EL (cell line): ENCODE measurements around the gene KIRREL2.
"Not testable (repeated sequence)": the region's sequence is repeated elsewhere in the genome, so short reads cannot be mapped to it uniquely, and the experiment has no call there.

Experiments
- DNase-seq: peaks from one replicate; pipeline ENCODE4 v3.0.0-alpha.2; 2016

KIRREL2 gene

DNA sequence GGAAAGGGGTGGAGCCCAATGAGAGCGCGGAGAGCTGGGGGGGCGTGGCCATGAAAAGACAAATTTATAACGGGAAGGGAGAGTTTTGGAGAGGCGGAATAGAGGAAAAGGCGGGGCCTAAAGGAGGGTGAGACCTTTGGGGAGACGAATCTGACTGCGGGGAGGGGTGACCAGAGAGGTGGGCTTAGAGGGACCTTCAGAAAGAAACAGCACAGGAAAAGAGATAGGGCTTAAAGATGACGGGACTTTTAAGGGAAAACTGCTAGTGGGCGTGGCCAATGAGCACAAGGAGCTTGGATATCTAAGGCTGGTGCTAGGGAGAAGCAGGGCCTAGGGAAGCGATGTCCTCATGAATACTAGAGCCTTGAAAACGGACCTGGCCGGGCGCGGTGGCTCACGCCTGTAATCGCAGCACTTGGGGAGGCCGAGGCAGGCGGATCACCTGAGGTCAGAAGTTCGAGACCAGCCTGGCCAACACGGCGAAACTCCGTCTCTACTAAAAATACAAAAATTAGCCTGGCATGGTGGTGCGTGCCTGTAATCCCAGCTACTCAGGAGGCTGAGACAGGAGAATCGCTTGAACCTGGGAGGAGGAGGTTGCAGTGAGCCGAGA, 13.5 kb downstream of the KIRREL2 start:
- not testable (repeated sequence) for DNase-seq

DNA sequence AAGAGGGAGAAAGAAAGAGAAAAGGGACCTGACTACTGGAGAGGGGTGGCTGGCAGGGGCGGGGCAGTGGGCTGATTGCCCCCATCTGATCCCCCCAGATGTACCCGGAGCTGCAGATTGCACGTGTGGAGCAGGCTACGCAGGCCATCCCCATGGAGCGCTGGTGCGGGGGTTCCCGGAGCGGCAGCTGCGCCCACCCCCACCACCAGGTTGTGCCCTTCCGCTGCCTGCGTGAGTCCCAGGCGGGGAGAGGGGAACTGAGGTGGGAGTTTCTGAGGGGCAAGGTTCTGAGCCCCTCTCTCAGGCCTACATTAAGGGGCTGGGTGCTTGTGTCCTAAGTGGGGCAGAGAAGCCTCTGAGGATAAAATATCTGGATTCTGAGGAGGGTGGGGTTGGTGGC, 14.1 kb downstream of the KIRREL2 start:
- no peak for DNase-seq

DNA sequence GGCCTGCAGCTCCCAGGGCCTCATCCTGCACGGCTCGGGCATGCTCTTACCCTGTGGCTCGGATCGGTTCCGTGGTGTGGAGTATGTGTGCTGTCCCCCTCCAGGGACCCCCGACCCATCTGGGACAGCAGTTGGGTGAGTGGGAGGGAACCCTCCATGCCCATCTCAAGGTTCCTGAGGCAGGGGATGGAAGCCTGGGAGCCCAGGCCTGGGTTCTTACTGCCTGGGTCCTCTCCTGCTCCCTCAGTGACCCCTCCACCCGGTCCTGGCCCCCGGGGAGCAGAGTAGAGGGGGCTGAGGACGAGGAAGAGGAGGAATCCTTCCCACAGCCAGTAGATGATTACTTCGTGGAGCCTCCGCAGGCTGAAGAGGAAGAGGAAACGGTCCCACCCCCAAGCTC, 14.9 kb downstream of the KIRREL2 start:
- DNase-seq, result no peak

DNA sequence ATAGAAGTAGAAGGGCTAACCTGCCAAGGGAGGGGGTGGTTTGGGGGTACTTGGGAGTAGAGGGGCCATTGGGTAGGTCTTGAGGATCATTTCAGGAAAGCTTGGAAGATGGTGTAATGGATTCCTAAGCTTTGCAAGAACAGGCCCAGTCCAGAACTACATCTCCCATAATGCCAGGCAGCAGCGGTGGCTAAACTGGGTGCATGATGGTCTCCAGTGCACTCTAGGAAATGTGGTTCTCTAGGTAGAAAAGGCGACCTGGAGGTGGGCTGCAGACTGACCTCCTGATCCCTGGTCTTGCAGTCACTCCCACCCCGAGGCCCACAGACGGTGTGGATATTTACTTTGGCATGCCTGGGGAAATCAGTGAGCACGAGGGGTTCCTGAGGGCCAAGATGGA, 15.5 kb downstream of the KIRREL2 start:
- DNase-seq, result no peak

DNA sequence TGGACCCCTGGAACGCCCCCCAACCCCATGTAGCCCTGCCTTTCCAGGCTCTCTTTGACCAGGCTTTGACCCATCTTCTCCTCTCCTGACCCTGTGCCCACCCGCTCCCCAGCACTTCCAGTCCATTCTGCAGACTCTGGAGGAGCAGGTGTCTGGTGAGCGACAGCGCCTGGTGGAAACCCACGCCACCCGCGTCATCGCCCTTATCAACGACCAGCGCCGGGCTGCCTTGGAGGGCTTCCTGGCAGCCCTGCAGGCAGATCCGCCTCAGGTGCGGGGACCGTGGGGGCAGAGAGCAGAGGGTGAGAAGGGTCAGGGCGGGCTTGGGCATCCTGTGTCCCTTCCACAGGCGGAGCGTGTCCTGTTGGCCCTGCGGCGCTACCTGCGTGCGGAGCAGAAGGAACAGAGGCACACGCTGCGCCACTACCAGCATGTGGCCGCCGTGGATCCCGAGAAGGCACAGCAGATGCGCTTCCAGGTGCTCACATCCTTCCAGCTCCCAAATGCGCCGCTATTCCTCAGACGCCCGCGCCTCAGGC, 17.8 kb downstream of the KIRREL2 start:
- DNase-seq, result no peak

DNA sequence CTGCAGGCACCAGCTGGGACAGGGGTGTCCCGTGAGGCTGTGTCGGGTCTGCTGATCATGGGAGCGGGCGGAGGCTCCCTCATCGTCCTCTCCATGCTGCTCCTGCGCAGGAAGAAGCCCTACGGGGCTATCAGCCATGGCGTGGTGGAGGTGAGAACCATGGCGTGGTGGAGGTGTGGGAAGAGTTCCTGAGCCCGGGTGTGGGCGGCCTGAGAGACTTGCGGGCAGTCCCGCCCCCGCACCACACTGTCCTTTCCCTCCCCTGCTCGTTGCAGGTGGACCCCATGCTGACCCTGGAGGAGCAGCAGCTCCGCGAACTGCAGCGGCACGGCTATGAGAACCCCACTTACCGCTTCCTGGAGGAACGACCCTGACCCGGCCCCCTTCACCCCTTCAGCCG, 22.4 kb downstream of the KIRREL2 start:
- no peak for DNase-seq

DNA sequence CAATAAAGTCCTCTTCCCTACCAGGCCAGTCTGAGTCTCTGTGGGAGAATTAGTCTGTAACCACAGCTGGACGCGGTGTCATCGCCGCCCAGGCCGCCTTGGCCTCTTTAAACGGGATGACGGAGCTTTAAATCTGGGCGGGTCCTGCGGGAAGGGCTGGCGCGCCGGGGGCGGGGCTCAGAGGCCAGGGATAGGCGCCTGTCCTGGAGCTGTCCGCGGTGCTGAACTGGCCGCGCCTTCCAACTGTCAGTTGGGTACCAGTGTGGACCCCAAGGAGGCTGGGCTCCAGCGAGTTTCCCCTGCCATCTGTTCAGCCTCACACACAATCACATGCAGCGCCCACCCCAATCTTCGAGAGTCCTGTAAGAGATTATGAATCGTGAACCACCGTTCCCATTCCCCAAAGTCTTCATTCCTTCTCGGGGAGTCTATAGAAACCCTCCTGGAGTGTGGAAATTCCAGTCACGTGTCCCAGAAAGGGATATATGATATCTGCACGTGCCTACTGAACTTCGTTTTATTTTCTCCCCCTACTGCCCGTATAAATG, 23.1 kb downstream of the KIRREL2 start:
- peak; percentile 89 for DNase-seq

DNA sequence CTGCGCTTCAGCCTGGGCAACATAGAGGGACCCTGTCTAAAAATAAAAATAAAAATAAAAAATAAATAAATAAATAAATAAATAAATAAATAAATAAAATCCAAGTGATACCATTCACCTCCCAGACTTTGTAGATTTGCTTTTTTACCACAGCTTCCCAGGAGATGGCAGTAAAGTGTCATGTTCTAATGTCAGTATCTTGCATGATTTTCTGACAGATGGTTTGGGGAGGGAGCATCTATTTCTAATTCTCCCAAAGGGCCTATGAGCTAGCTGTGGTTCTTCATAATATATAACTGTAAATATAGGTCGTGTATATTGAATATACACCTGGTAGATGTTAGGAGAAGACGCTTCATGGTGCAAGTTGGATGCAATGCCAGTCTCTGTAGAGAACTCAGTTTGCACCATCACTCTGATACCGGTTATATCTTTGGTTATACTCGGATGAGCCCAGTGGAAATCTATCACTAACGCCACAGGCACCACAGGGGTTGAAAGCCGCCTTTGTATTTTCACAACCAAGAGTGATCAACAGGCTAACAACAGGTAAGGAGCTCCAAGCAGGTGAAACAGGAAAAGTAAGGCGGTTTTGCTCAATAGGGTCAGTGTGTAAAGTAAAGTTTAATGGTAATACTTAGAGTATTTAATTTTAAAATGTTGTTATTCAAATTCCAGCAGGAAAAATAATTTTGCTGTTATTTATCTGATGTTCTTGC, 25.6 kb downstream of the KIRREL2 start:
- peak; percentile 75 for DNase-seq

DNA sequence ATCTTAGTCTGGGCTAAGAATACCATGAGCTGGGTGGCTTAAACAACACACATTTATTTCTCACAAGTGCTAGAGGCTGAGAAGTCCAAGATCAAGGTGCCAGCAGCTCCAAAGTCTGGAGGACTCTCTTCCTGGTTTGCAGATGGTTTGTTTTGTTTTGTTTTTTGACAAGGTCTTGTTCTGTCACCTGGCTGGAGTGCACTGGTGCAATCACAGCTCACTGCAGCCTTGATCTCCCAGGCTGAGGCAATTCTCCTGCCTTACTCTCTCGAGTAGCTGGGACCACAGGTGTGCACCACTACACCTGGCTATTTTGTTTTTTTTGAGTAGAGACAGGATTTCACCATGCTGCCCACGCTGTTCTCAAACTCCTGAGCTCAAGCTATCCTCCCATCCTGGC, 27.2 kb downstream of the KIRREL2 start:
- DNase-seq, result no peak

DNA sequence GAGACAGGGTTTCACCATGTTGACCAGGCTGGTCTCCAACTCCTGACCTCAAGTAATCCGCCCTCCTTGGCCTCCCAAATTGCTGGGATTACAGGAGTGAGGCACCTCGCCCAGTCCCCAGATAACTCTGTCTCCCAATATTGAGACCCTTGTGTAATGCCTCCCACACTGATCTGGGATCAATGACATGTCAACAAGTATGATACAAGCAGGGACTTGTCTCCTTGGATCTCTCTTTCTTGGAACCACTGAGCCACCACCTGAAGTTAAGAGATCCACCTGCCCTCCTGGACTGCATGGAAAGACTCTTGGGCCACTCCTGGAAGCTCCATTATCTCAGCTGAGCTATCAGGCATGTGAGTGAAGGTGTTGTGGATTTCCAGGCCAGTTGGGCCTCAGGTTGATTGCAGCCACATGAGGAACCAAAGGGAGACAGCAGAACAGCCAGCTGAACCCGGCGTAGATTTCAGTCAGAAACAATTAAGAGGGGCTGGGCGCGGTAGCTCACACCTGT, 28.6 kb downstream of the KIRREL2 start:
- no peak for DNase-seq

DNA sequence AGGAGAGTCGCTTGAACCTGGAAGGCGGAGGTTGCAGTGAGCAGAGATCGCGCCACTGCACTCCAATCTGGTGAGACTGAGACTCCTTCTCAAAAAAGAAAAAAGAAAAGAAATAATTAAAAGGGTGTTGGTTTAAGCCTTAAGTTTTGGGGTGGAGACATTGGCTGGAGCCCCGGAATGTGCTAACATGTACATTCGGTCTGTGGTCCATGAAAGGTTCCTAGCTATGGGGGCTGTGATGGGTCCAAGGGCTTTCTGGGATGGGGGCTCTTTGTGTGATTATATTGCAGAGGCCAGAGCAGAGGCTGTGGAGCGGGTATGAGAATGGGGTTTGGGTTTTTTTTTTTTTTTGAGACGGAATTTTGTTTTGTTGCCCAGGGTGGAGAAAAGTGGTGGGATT, 29.2 kb downstream of the KIRREL2 start:
- no peak for DNase-seq

DNA sequence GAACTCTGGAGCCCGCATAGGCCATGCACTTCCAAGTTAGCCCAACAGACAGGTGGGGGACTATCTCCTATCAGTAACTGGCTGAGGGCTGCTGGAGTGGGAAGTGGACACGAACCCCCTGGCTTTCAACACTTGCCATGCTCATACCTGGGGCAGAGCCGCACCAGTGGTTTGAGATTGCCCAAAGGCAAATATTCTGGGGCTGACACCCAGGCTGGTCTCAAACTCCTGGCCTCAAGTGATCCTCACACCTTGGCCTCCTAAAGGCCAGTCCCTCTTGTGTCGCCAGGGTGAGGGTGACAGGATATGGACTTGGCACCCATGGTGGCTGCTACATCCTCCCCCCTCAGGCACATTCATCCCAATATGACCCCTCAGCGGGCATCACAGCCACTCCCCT, 30.5 kb downstream of the KIRREL2 start:
- no peak for DNase-seq

DNA sequence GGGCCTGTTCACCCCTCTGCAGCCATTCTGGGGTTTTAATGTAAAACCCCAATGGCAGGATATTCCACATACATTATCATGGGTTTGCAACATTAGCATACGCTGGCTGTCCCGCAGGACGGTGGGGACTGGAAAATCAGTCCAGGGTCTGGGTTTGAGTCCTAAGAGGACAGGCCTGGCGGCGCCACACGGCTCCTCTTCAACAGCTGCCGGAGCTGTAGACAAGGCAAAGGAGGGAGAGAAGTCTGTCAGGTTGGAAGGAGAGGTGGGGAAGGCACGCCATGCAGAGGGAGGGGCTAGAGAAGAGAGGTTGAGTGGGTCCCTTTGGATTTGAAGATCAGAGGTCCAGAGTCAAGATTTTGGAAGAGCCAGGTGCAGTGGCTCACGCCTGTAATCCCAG, 31.7 kb downstream of the KIRREL2 start:
- DNase-seq, result no peak

DNA sequence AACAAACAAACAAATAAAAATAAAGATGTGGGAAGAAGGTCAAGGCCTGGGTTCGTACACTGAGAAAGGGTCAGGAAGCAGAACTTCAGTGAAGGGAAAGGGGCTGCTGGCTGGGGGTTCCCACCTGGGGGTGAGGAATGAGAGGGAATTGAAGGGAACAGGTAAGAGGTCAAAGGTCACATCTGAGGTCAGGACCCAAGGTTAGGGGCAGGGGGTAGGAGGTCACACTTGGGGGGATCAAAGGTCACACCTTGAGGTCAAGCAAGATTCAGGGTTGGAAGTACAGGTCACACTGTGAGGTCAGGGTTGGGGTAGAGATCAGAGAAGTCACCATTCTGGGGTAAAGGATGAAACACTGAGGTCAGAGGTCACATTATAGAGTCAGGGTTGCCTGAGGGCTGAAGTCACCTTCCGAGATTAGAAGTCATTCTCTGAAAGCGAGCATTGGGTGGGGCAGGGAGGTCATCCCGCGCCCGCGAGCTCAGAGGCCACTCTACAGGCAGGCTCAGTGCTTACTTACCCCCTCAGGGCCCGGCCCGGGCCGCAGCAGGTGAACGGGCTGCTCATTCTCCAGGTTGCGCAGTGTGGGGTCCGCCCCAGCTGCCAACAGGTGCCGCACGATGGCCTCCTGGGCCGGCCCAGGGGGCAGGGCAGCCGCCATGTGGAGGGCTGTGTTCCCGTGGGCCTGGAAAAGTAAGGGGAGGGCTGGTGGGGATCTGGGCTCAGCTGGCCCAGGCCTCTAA, 32.8 kb downstream of the KIRREL2 start:
- DNase-seq, result no peak

DNA sequence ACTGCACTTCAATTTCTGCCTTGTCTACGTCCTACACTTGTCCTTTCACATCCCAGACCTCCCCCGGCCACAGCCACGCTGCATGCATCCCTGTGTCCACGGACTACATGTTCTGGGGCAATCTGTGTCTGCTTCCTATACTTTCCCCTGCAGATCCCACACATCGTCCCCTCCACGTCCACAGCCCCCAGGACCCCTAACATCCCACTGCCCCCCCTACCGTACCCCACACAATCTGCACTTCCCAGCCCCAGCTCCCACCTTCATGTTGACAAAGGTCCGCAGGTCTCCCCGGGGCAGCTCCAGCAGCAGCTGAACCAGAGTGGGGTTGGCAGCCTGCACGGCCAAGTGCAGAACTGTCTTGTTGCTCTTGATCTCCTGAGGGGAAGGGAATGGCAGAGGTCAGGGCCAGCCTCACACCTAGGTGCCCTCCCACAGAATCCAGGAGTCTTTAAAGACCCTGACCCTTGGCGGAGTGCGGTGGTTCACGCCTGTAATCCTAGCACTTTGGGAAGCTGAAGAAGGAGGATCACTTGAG, 33.5 kb downstream of the KIRREL2 start:
- no peak for DNase-seq

DNA sequence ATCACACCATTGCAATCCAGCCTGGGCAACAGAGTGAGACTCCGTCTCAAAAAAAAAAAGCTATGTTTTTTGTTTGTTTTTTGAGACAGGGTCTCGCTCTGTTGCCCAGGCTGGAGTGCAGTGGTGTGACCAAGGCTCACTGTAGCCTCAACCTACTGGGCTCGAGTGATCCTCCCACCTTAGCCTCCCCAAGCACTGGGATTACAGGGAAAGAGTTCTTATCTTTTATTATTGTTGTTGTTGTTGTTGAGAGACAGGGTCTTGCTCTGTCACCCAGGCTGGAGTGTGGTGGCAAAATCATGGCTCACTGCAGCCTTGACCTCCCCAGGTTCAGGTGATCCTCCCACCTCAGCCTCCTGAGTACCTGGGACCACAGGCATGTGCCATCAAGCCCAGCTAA, 35.1 kb downstream of the KIRREL2 start:
- DNase-seq, result not testable (repeated sequence)

DNA sequence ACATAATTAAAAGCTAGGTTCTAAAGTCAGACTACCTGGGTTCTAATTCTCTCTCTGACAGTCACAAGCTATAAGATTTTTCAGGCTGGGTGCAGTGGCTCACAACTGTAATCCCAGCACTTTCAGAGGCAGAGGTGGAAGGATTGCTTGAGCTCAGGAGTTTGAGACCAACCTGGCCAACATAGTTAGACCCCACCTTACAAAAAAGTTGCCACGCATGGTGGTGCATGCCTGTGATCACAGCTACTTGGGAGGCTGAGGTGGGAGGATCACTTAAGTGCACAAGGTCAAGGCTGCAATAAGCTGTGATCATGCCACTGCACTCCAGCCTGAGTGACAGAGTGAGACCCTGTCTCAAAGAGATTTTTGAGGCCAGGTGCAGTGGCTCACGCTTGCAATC, 37.6 kb downstream of the KIRREL2 start:
- DNase-seq, result no peak

DNA sequence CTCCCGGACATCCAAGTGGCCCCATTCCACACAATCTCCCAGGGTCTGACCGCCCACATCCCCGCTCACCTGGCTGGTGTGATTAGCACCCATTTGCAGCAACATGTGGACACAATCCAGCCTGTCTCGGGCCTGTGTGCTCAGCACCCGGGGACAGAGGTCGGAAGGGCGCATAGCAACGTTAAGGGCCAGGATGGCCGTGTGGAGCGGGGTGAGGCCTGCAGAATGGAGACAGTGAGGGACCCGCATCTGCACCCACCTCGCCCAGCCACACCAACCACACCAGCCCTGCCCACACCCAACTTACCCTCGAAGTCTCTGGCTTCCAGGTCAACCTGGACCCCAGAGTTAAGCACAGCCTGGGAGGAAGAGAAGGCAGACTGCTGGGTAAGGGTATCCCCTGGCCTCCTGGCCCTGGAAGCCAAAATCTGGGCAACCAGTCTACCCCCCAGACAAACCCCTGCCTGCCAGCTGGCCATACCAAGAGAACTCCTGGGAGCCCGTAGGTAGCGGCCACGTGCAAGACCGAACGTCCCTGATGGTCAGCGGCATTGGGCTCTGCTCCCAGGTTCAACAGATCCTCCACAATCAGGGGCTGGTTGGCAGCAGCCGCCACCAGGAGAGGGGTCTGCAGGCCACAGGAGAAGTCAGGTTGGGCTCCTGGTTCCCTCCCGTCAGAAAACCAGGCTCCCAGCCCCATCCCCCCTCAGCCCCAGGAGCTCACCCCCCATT, 39.4 kb downstream of the KIRREL2 start:
- no peak for DNase-seq

DNA sequence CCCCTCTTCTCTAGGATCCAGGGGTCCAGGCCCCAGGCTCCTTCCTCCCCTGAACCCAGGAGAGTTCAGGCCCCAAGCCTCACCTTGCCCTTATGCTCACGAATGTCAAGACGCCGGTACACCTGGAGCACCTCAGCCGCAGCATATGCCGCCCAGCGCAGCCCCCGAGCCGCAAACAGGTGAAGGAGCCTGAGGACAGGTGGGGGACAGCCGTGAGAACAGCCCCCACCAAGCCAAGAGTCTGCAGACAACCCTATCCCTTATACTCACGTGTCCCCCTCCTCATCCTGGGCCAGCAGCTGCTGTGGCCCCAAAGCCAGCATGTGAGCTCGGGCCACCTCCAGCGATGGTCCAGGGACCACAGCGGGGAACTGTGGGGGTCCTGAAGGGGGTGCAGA, 39.9 kb downstream of the KIRREL2 start:
- DNase-seq, result no peak

DNA sequence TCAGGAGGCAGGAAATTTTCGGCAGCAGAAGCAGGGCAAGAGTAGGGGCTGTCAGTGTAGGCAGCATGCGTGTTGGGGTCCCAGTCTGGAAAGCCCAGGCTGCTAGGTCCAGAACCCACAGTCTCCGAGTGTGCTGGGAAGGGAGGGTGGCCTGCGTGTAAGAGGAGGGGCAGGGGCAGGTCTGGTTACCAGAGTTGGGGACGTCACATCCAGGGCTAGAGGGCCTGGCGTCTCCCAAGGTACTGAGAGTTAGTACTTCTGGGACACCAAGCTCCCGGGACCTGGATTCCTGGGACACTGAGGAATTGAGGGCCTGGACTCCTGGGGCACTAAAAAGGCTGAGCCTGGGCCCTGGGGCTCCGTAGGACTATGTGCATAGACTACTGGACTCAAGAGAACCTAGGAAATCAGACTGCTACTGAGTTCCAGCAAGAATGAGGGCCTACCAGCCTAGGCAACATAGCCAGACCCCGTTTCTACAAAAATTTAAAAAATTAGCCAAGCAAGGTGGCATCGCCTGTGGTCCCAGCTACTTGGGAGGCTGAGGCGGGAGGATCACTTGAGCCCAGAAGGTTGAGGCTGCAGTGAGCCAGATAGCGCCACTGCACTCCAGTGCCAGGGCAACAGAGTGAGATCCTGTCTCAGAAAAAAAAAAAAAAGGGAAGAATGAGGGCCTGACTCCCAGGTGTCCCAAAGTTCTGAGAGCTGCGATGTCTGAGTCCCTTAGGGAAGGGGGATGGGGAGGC, 41.2 kb downstream of the KIRREL2 start:
- DNase-seq, result no peak

DNA sequence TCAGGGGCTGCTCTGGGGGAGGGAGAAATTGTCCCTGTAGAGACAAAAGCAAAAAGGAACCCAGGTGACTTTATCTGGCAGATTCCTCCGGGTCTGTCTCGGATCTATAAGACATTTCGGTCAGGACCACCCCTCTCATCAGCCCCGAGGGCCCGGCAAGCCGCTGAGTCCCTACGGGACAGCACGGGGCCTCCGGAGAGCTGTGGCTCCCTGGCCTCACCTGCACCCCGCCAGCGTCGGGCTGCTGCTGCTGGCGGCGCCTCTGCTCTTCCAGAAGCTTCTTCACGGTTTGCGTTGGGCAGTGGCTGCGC, 41.7 kb downstream of the KIRREL2 start:
- DNase-seq, result no peak
